ENCODE measurements around the gene MTF2. TPM values are rescaled to one million over a fixed set of nuclear protein-coding genes. Genes with fewer than 3 reads are reported as not detected.
"Not testable (repeated sequence)": the region's sequence is repeated elsewhere in the genome, so short reads cannot be mapped to it uniquely, and the experiment has no call there.

Gene MTF2
- total RNA-seq, 1 donor, result 53.6 TPM

DNA sequence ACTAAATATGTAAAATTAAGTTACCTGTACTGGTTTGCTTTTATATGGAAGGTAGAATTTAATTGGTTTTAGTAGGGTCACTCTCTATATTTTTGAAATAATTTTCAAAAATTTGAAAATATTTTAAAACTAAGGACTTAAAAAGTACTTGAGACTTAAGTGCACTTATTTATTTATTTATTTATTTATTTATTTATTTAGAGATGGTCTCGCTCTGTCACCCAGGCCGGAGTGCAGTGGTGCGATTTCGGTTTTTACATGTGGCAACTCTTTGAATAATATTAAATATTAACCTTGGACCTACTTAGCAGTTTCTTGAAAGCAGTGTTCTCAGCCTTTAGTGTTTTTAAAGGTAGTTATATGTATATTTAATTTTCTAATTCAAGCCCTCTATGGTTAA, 64.7 kb downstream of the MTF2 start:
- Histone ChIP-seq H3K27me3 (ENCODE audit: insufficient read depth, low read length) (no peaks in the 10 kb centered on the region), H3K9me3 (ENCODE audit: low read depth, low read length) (no peaks in the 10 kb centered on the region), H3K4me3 (ENCODE audit: low read length) (no peak overlapping the region), H3K4me1 (ENCODE audit: insufficient read depth, low read length) (no peaks in the 10 kb centered on the region)

DNA sequence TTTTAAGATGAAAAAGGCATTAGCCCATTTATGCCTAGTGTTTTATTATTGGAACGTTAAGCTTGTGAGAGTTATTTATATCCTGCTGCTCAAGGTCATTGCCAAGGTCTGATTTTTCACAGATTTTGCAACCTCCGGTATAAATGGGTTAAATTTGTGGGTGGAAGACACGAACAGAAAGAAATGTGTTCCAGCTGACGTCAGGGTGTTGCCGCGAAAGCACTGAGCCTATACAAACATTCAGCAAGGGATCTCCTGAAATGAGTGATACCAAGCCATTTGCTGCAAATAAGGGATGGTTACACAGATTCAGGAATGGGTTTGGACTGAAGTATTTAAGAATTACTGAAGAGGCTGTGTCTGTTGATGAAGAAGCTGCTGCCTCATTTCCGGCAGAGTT, 68.9 kb downstream of the MTF2 start:
- Histone ChIP-seq H3K9me3 (ENCODE audit: low read depth, low read length) (no peaks in the 10 kb centered on the region), H3K4me1 (ENCODE audit: insufficient read depth, low read length) (no peaks in the 10 kb centered on the region), H3K27me3 (ENCODE audit: insufficient read depth, low read length) (no peaks in the 10 kb centered on the region), H3K4me3 (ENCODE audit: low read length) (no peak overlapping the region)

DNA sequence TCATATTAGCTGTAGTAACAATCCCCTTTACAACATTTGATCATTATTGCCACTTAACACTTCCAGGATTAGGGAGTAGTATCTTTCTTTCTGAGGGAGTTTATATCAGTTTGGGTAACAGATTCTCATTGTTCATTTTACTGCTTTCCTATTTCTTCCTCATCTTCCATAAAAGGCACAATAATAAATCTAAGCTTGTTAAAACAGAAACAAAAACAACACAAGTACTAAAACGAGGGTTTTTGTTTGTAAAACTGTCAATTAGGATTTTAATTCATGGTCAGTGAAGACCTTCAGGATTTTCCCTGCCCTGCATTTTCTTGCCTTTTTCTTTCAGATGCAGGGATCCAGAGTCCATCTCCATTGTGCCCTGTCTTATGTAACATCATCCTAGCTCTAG, 71.6 kb downstream of the MTF2 start:
- no peaks in the 10 kb centered on the region for H3K9me3 ChIP-seq (ENCODE audit: low read depth, low read length)
- no peak overlapping the region for H3K4me3 ChIP-seq (ENCODE audit: low read length)
- H3K27me3 ChIP-seq (ENCODE audit: insufficient read depth, low read length), result no peaks in the 10 kb centered on the region
- no peaks in the 10 kb centered on the region for H3K4me1 ChIP-seq (ENCODE audit: insufficient read depth, low read length)

DNA sequence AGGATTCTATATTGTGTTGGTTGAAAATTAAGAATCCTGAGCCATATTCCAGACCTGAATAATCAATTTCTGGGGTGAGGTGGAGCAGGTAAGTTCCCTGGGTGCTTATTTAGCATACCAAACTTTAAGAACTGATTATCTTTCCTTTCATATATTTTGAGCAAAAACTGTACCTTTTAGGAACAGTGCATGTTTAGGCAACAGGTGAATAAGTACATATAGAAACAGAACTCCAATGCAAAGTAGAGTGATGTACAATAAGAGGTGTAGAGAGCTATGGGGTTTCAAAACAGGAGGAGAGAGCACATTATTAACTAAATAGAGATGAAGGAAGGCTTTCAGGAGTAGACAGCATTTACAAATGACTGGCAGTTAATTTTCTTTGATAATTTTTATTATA, 72.4 kb downstream of the MTF2 start:
- H3K27me3 ChIP-seq (ENCODE audit: insufficient read depth, low read length), result no peaks in the 10 kb centered on the region
- no peak overlapping the region for H3K4me3 ChIP-seq (ENCODE audit: low read length)
- no peaks in the 10 kb centered on the region for H3K4me1 ChIP-seq (ENCODE audit: insufficient read depth, low read length)
- H3K9me3 ChIP-seq (ENCODE audit: low read depth, low read length), result no peaks in the 10 kb centered on the region

DNA sequence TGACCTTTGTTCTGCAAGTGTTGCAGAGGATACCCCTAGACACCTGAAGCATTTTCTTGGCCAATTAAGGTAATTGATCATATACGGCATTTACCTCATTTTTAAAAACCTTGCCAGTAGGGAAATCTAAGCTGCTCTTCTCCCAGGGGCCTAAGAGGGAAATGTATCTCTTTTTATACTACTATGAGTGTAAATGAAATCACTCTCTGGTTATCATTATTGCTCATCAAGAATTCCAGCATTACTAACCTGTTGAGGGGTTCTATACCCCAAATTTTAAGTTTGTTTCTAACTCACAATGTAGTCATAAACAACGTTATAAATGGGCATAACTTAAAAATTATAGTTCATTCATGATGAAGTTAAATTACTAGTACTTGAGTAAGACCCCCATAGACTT, 73.8 kb downstream of the MTF2 start:
- H3K4me1 ChIP-seq (ENCODE audit: insufficient read depth, low read length), result no peaks in the 10 kb centered on the region
- no peak overlapping the region for H3K4me3 ChIP-seq (ENCODE audit: low read length)
- H3K27me3 ChIP-seq (ENCODE audit: insufficient read depth, low read length), result no peaks in the 10 kb centered on the region
- H3K9me3 ChIP-seq (ENCODE audit: low read depth, low read length), result no peaks in the 10 kb centered on the region

DNA sequence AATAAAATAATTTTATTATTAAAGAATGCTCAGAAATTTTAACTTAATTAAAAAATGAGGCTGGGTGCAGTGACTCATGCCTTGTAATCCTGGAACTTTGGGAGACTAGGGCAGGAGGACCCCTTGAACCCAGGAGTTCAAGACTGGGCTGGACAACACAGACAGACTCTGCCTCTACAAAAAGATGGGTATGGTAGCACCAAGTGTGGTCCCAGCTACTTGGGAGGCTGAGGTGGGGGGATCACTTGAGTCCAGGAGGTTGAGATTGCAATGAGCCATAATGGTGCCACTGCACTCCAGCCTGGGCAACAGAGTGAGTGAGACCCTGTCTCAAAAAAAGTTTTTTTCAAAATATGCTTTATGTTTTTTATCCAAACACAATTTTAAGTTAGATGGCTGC, 75.8 kb downstream of the MTF2 start:
- no peaks in the 10 kb centered on the region for H3K9me3 ChIP-seq (ENCODE audit: low read depth, low read length)
- H3K27me3 ChIP-seq (ENCODE audit: insufficient read depth, low read length), result no peaks in the 10 kb centered on the region
- H3K4me3 ChIP-seq (ENCODE audit: low read length), result no peak overlapping the region
- H3K4me1 ChIP-seq (ENCODE audit: insufficient read depth, low read length), result no peaks in the 10 kb centered on the region

DNA sequence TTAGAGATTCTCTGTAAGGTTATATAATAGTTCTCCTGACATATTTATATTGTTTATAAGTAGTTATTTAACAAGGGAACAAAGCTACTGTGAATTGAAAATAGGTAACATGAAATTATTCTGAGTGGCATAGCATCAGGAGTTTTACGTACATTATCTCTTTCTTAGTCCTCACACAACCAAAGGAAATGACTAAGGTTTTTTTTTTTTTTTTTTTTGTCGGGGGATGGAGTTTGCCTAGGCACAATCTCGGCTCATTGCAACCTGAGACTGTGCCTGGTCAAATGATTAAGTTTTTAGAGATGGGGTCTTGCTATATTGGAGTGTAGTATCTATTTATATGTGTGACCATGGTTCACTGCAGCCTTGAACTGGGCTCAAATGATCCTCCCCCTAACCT, 76.3 kb downstream of the MTF2 start:
- Histone ChIP-seq H3K9me3 (ENCODE audit: low read depth, low read length) (no peaks in the 10 kb centered on the region), H3K27me3 (ENCODE audit: insufficient read depth, low read length) (no peaks in the 10 kb centered on the region), H3K4me1 (ENCODE audit: insufficient read depth, low read length) (no peaks in the 10 kb centered on the region), H3K4me3 (ENCODE audit: low read length) (no peak overlapping the region)

DNA sequence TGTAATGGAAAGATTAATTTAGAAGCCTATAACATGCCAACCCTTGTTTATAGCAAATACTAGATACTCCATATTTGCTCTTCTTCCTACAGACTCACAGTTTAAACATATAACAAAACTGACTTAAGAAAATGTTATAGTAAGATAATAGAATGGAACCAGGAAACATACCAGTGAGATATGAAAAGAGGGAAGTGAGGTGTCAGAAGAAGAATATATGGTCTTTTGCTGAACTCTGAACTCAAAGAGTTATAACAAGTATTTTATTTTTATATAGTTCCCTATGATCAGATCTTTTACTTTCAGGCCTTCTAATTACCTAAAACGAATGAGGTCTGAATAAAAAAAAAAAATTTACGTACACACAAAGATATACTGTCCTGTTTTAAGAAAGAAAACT, 80.3 kb downstream of the MTF2 start:
- no peaks in the 10 kb centered on the region for H3K4me1 ChIP-seq (ENCODE audit: insufficient read depth, low read length)
- H3K27me3 ChIP-seq (ENCODE audit: insufficient read depth, low read length), result no peaks in the 10 kb centered on the region
- no peak overlapping the region for H3K4me3 ChIP-seq (ENCODE audit: low read length)
- no peaks in the 10 kb centered on the region for H3K9me3 ChIP-seq (ENCODE audit: low read depth, low read length)

DNA sequence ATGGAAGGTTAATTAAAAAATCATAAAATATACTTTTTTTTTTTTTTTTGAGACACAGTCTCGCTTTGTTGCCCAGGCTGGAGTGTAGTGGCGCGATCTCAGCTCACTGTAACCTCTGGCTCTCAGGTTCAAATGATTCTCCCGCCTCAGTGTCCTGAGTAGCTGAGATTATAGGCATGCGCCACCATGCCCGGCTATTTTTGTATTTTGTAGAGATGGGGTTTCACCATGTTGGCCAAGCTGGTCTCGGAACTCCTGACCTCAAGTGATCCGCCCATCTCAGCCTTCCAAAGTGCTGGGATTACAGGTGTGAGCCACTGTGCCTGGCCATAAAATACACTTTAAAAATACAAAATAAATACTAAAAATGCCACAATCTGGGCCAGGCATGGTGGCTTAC, 84.2 kb downstream of the MTF2 start:
- not testable (repeated sequence) for H3K9me3 ChIP-seq (ENCODE audit: low read depth, low read length); H3K27me3 ChIP-seq (ENCODE audit: insufficient read depth, low read length); H3K4me3 ChIP-seq (ENCODE audit: low read length)

DNA sequence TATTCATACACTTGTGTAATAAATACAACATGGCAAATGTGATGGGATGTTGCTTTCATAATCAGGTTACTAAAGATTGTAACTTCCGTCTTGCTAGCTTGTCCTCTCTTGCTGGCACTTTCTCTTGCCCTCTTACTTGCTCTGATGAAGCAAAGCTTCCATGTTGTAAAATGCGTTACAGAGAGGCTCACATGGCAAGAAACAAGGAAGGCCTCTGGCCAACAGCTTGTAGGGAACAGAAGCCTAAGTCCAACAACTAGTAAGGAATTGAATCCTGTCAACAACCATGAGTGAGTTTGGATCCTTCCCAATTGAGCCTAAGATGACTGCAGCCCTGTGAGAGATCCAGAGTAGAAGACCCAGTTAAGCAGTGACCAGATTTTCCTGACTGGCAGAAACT, 85.7 kb downstream of the MTF2 start:
- Histone ChIP-seq H3K4me1 (ENCODE audit: insufficient read depth, low read length) (peaks cover 6% of the 10 kb centered on the region), H3K9me3 (ENCODE audit: low read depth, low read length) (no peaks in the 10 kb centered on the region), H3K4me3 (ENCODE audit: low read length) (no peak overlapping the region), H3K27me3 (ENCODE audit: insufficient read depth, low read length) (no peaks in the 10 kb centered on the region)

More for the DNA sequence above, 84.2 kb downstream of the MTF2 start:
- H3K4me1 ChIP-seq (ENCODE audit: insufficient read depth, low read length), result not testable (repeated sequence)

DNA sequence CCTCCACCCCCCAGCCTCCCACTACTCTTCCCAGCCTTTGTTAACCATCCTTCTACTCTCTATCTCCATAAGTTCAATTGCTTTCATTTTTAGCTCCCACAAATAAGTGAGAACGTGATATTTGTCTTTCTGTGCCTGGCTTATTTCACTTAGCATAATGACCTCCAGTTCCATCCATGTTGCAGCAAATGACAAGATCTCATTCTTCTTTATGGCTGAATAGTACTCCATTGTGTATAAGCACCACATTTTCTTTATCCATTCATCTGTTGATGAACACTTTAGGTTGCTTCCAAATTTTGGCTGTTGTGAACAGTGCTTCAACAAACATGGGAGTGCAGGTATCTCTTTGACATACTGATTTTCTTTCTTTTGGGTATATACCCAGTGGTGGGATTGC, 86.8 kb downstream of the MTF2 start:
- H3K4me3 ChIP-seq (ENCODE audit: low read length); H3K27me3 ChIP-seq (ENCODE audit: insufficient read depth, low read length); H3K9me3 ChIP-seq (ENCODE audit: low read depth, low read length): not testable (repeated sequence)
- H3K4me1 ChIP-seq (ENCODE audit: insufficient read depth, low read length), result peaks cover 11% of the 10 kb centered on the region

DNA sequence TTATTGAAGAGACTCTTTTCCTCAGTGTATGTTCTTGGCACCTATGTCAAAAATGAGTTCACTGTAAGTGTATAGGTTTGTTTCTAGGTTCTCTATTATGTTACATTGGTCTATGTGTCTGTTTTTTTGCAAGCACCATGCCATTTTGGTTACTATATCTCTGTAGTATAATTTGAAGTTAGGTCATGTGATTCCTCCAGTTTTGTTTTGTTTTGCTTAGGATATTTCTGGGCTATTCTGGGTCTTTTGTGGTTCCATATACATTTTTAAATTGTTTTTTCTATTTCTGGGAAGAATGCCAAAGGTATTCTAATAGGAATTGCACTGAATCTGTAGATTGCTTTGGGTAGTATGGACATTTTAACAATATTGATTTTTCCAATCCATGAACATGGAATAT, 87.9 kb downstream of the MTF2 start:
- peaks cover 21% of the 10 kb centered on the region for H3K4me1 ChIP-seq (ENCODE audit: insufficient read depth, low read length)
- no peaks in the 10 kb centered on the region for H3K27me3 ChIP-seq (ENCODE audit: insufficient read depth, low read length)
- H3K9me3 ChIP-seq (ENCODE audit: low read depth, low read length), result no peaks in the 10 kb centered on the region
- no peak overlapping the region for H3K4me3 ChIP-seq (ENCODE audit: low read length)

DNA sequence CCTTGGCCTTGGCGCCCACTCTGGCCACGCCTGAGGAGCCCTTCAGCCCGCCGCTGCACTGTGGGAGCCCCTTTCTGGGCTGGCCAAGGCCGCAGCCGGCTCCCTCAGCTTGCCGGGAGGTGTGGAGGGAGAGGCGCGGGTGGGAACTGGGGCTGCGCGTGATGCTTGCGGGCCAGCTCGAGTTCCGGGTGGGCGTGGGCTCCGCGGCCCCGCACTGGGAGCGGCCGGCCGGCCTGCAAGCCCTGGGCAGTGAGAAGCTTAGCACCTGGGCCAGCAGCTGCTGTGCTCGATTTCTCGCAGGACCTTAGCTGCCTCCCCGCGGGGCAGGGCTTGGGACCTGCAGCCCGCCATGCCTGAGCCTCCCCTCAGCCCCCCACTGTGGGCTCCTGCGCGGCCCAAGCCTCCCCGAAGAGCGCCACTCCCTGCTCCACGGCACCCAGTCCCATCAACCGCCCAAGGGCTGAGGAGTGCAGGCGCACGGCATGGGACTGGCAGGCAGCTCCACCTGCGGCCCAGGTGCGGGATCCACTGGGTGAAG, 91.1 kb downstream of the MTF2 start:
- H3K27me3 ChIP-seq (ENCODE audit: insufficient read depth, low read length); H3K9me3 ChIP-seq (ENCODE audit: low read depth, low read length); H3K4me3 ChIP-seq (ENCODE audit: low read length): not testable (repeated sequence)
- H3K4me1 ChIP-seq (ENCODE audit: insufficient read depth, low read length), result peaks cover 20% of the 10 kb centered on the region

DNA sequence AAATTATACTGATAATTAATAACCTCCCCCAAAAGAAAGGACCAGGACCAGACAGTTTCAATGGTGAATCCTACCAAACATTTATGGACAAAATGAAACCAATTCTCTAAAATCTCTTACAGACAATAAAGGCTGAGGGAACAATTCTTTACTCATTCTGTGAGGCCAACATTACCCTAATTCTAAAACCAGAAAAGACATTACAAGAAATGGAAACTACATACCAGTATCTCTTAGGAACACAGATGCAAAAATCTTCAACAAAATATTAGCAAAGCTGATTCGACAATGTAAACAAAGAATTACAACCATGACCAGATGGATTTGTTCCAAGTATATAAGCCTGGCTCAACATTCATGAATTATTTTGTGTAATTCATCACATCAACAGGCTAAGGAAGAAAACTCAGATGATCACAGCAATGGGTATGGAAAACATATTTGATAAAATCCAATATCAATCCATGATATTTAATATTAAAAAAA, 92.5 kb downstream of the MTF2 start:
- Histone ChIP-seq H3K27me3 (ENCODE audit: insufficient read depth, low read length) (no peaks in the 10 kb centered on the region), H3K9me3 (ENCODE audit: low read depth, low read length) (no peaks in the 10 kb centered on the region), H3K4me3 (ENCODE audit: low read length) (no peak overlapping the region), H3K4me1 (ENCODE audit: insufficient read depth, low read length) (peaks cover 27% of the 10 kb centered on the region)

DNA sequence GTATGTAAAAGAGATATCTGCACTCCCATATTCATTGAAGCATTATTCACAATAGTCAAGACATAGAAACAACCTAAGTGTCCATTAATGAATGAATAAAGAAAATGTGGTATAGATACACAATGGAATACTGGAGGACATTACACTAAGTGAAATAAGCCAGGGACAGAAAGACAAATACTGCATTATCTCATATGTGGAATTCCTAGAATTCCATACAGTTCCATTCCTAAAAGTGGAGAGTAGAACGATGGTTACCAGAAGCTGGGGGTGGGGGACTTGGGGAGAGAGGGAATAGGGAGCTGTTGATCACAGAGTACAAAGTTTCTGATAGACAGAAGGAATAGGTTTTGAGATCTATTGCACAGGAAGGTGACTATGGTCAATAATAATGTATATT, 93.7 kb downstream of the MTF2 start:
- no peaks in the 10 kb centered on the region for H3K9me3 ChIP-seq (ENCODE audit: low read depth, low read length)
- H3K4me3 ChIP-seq (ENCODE audit: low read length), result no peak overlapping the region
- no peaks in the 10 kb centered on the region for H3K27me3 ChIP-seq (ENCODE audit: insufficient read depth, low read length)
- peaks cover 35% of the 10 kb centered on the region for H3K4me1 ChIP-seq (ENCODE audit: insufficient read depth, low read length)

DNA sequence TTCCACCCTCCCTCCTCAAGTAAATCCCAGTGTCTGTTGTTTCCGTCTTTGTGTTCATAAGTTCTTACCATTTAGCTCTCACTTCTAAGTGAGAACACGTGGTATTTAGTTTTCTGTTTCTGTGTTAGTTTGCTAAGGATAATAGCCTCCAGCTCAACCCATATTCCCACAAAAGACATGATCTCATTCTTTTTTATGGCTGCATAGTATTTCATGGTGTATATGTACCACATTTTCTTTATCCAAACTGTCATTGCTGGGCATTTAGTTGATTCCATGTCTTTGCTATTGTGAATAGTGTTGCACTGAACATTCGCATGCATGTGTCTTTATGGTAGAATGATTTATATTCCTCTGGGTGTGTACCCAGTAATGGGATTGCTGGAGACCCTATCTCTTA, 95.6 kb downstream of the MTF2 start:
- H3K27me3 ChIP-seq (ENCODE audit: insufficient read depth, low read length); H3K4me3 ChIP-seq (ENCODE audit: low read length); H3K9me3 ChIP-seq (ENCODE audit: low read depth, low read length): not testable (repeated sequence)
- peaks cover 49% of the 10 kb centered on the region for H3K4me1 ChIP-seq (ENCODE audit: insufficient read depth, low read length)

DNA sequence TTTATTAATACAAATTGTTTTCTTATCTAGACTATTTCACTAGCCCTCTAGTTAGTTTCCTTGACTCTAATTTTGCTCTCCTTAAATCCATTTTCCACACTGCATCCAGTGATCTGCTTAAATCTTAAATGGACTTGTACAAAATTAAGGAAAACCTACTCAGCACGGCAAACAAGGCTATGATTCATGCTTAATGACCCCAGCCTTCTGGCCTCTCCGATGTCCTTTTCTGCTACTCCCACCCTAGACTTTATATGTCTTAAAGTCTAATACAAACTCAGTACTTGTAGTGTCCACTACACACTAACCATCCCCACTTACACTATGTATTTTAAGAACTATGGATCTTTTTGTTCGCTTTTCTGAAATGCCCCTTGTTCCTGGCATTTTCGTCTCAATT, 98.9 kb downstream of the MTF2 start:
- H3K9me3 ChIP-seq (ENCODE audit: low read depth, low read length), result no peaks in the 10 kb centered on the region
- H3K4me1 ChIP-seq (ENCODE audit: insufficient read depth, low read length), result peaks cover 43% of the 10 kb centered on the region
- H3K27me3 ChIP-seq (ENCODE audit: insufficient read depth, low read length), result no peaks in the 10 kb centered on the region
- peak overlapping the region; percentile 98 for H3K4me3 ChIP-seq (ENCODE audit: low read length)

All from mononuclear cell (primary cell).